Keratinocyte (primary cell): ENCODE data around the gene COPG2. TPM values are rescaled to one million over a fixed set of nuclear protein-coding genes. Genes with fewer than 3 reads are reported as not detected.

Experiments
- DNase-seq: peaks from one replicate; pipeline ENCODE4 v3.0.0-alpha.2; 2011; ENCODE audit warnings: low read depth, missing footprints, low spot score
- FAIRE-seq: peaks from 2 replicates; lab custom pipeline; 2011; peaks lifted over from hg19 to GRCh38; lab: Jason Lieb, UNC
- H2AFZ ChIP-seq: 2 replicates; pipeline ENCODE4 v1.6.0; 2012; ENCODE audit warnings: low read length, control low read depth, inconsistent platforms; ENCODE audit not compliant: control insufficient read depth
- H3K27ac ChIP-seq: 2 replicates; pipeline ENCODE4 v1.5.1; 2011; ENCODE audit warnings: low read length; ENCODE audit not compliant: control insufficient read depth, insufficient read depth
- H3K27me3 ChIP-seq: 3 replicates; pipeline ENCODE4 v1.6.0; 2011; ENCODE audit warnings: low read length; ENCODE audit not compliant: control insufficient read depth, insufficient read depth; ENCODE audit errors: extremely low read depth
- H3K36me3 ChIP-seq, 2 experiments: 2 replicates in 1 of 2; 3 replicates in 1 of 2; pipeline ENCODE4 v1.5.1; 2011; ENCODE audit warnings: low read length in 2 of 2, mild to moderate bottlenecking in 1 of 2; ENCODE audit not compliant: control insufficient read depth in 2 of 2, insufficient read depth in 2 of 2; ENCODE audit errors: extremely low read depth in 1 of 2
- H3K4me1 ChIP-seq: 3 replicates; pipeline ENCODE4 v1.5.1; 2011; ENCODE audit warnings: low read length; ENCODE audit not compliant: control insufficient read depth, insufficient read depth; ENCODE audit errors: extremely low read depth
- H3K4me2 ChIP-seq: 3 replicates; pipeline ENCODE4 v1.6.0; 2011; ENCODE audit warnings: low read depth, low read length; ENCODE audit not compliant: control insufficient read depth, insufficient read depth; ENCODE audit errors: extremely low read depth
- H3K4me3 ChIP-seq, 3 experiments: fragments of 200-600 bp in 1 of 3; sonication (generic) in 1 of 3; 2 replicates in 2 of 3; 3 replicates in 1 of 3; pipeline ENCODE4 v1.5.1; 2011 to 2016; ENCODE audit warnings: low read length in 3 of 3, mild to moderate bottlenecking in 3 of 3, control low read depth in 2 of 3, inconsistent platforms in 1 of 3, low read depth in 1 of 3, mixed read lengths in 1 of 3, mixed run types in 1 of 3, moderate library complexity in 1 of 3; ENCODE audit not compliant: control insufficient read depth in 2 of 3, insufficient read depth in 2 of 3; ENCODE audit errors: extremely low read depth in 1 of 3
- H3K79me2 ChIP-seq: 2 replicates; pipeline ENCODE4 v1.6.0; 2012; ENCODE audit warnings: low read length; ENCODE audit not compliant: control insufficient read depth, insufficient read depth
- H3K9ac ChIP-seq: 3 replicates; pipeline ENCODE4 v1.6.0; 2011; ENCODE audit warnings: low read length; ENCODE audit not compliant: control insufficient read depth, insufficient read depth; ENCODE audit errors: extremely low read depth
- H3K9me1 ChIP-seq: 3 replicates; pipeline ENCODE4 v1.6.0; 2011; ENCODE audit warnings: low read length; ENCODE audit not compliant: control insufficient read depth, insufficient read depth; ENCODE audit errors: extremely low read depth
- H3K9me3 ChIP-seq: 2 replicates; pipeline ENCODE4 v1.5.1; 2012; ENCODE audit warnings: low read depth, low read length; ENCODE audit not compliant: control insufficient read depth
- H4K20me1 ChIP-seq: 3 replicates; pipeline ENCODE4 v1.6.0; 2011; ENCODE audit warnings: low read length; ENCODE audit not compliant: control insufficient read depth, insufficient read depth; ENCODE audit errors: extremely low read depth
- EZH2 ChIP-seq: IDR thresholded peaks from one replicate; pipeline ENCODE4 v1.6.1; 2012; ENCODE audit warnings: inconsistent platforms, mild to moderate bottlenecking, low read length, moderate library complexity
- dilution Hi-C: fragments of 300-500 bp; cut with MboI; formaldehyde crosslinking; loops from one replicate; pipeline ENCODE4 v1.7.0; 2020; ENCODE audit warnings: low sequenced_read_pairs; ENCODE audit not compliant: extremely low pct_ligation_motif_present
- polyA plus RNA-seq, 5 experiments: library from polyadenylated mRNA; depleted of rRNA in 3 of 5; stranded (reverse) in 3 of 5; stranded (forward) in 1 of 5; unstranded in 1 of 5; fragments of >200 nt; gene quantifications; 1 replicate in 1 of 5; 2 replicates in 3 of 5; 3 replicates in 1 of 5; pipeline versions ENCODE4 v1.2.1 to v1.2.3, GENCODE V29; 2011 to 2012; ENCODE audit warnings: missing spikeins in 2 of 5, low read depth in 1 of 5, low replicate concordance in 1 of 5
- TF ChIP-seq, protein P1 (sequence below), 3 experiments: IDR thresholded peaks in 1 of 3; conservative IDR thresholded peaks in 1 of 3; optimal IDR thresholded peaks in 1 of 3; 2 replicates in 2 of 3; 3 replicates in 1 of 3; pipeline versions ENCODE3 to v1.5.1; 2011; ENCODE audit warnings: low read length in 3 of 3, mild to moderate bottlenecking in 3 of 3, moderate library complexity in 2 of 3, control low read depth in 1 of 3, inconsistent platforms in 1 of 3; ENCODE audit not compliant: insufficient read depth in 2 of 3; ENCODE audit errors: extremely low read depth in 1 of 3

COPG2 gene
- polyA plus RNA-seq, 1 donor (not counting 4 experiments of a cell fraction or from before 2014, with no cell fraction given) = 38.8 TPM

DNA sequence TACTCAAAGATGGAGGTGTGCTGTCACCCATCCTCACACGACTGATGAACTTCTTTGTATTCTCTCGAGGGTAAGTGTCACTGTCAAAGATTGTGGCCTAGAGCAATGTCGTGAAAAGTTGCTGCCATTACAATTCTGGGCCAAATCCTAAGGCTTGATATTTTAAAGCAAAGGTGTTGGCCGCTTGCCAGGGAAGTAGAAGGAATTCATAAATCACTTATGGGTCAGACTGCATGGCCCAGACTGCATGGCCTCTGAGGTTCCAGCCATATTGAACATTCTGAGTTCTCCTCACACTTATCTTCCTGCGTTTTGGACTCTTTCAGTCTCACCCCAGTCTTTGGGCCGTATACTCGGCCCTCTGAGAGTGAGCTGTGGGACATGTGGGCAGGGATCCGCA, 168.1 kb downstream of the COPG2 start:
- DNase-seq (no peak), FAIRE-seq (no peak)
- H3K27me3 ChIP-seq = no peaks in the 10 kb centered on the region
- H4K20me1 ChIP-seq = no peaks in the 10 kb centered on the region
- H3K9me1 ChIP-seq = no peaks in the 10 kb centered on the region
- no peaks in the 10 kb centered on the region for H3K36me3 ChIP-seq
- H2AFZ ChIP-seq = no peak overlapping the region
- H3K9me3 ChIP-seq = no peaks in the 10 kb centered on the region
- no peak for TF ChIP-seq EZH2
- TF ChIP-seq, protein P1, sequence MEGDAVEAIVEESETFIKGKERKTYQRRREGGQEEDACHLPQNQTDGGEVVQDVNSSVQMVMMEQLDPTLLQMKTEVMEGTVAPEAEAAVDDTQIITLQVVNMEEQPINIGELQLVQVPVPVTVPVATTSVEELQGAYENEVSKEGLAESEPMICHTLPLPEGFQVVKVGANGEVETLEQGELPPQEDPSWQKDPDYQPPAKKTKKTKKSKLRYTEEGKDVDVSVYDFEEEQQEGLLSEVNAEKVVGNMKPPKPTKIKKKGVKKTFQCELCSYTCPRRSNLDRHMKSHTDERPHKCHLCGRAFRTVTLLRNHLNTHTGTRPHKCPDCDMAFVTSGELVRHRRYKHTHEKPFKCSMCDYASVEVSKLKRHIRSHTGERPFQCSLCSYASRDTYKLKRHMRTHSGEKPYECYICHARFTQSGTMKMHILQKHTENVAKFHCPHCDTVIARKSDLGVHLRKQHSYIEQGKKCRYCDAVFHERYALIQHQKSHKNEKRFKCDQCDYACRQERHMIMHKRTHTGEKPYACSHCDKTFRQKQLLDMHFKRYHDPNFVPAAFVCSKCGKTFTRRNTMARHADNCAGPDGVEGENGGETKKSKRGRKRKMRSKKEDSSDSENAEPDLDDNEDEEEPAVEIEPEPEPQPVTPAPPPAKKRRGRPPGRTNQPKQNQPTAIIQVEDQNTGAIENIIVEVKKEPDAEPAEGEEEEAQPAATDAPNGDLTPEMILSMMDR (optimal IDR thresholded peaks at IDR 0.05 in 1 of 3, IDR thresholded peaks at IDR 0.05 in 1 of 3, conservative IDR thresholded peaks at IDR 0.05 in 1 of 3; ENCODE audit: extremely low read depth in 1 of 3, insufficient read depth in 2 of 3, low read length in 3 of 3) = no peak
- no peak overlapping the region for H3K27ac ChIP-seq
- H3K79me2 ChIP-seq = no peaks in the 10 kb centered on the region
- no peaks in the 10 kb centered on the region for H3K4me1 ChIP-seq
- no peak overlapping the region for H3K9ac ChIP-seq
- no peak overlapping the region for H3K4me2 ChIP-seq
- H3K4me3 ChIP-seq = no peak overlapping the region
- dilution Hi-C loops = no loop called here

DNA sequence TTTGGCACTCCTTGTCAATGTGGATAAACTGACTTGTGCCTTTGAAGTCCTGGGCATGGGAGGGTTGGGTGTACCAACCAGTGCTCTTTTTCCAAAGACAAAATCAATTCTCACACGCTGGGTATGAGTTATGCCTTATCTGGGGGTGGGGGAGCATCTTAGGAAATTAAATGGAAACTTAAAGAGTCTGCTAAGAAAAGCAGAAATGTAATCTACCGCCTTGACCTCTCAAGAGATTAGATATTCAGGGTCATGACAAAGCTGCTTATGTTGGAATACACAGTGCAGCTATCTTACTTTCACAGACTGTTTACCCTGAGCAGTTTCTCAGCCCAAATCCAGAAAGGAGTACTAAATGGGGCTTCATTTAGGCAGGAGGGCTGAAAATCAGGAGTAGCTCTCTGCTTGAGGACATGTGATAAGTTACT, 174.1 kb downstream of the COPG2 start:
- no peaks in the 10 kb centered on the region for H3K79me2 ChIP-seq
- no peaks in the 10 kb centered on the region for H3K9me1 ChIP-seq
- H3K27ac ChIP-seq = no peak overlapping the region
- TF ChIP-seq EZH2 = no peak
- TF ChIP-seq, protein P1 (optimal IDR thresholded peaks at IDR 0.05 in 1 of 3, IDR thresholded peaks at IDR 0.05 in 1 of 3, conservative IDR thresholded peaks at IDR 0.05 in 1 of 3; ENCODE audit: extremely low read depth in 1 of 3, insufficient read depth in 2 of 3, low read length in 3 of 3) = no peak
- no peak for FAIRE-seq
- no peak overlapping the region for H2AFZ ChIP-seq
- H3K4me1 ChIP-seq = peaks cover 3% of the 10 kb centered on the region
- no peak overlapping the region for H3K4me2 ChIP-seq
- H4K20me1 ChIP-seq = no peaks in the 10 kb centered on the region
- no peak for DNase-seq
- H3K4me3 ChIP-seq = no peak overlapping the region
- H3K27me3 ChIP-seq = peaks cover 30% of the 10 kb centered on the region
- no peaks in the 10 kb centered on the region for H3K36me3 ChIP-seq
- no peak overlapping the region for H3K9ac ChIP-seq
- dilution Hi-C loops = no loop called here
- no peaks in the 10 kb centered on the region for H3K9me3 ChIP-seq
